A549 (cell line): ENCODE results near the gene PDK3.

Source experiments
- EHF ChIP-seq: fragments of 250-450 bp; sonication (Bioruptor Pico); IDR thresholded peaks from 2 replicates; pipeline ENCODE4 v1.5.0; 2020; ENCODE audit warnings: mild to moderate bottlenecking
- EP300 ChIP-seq, 2 experiments: fragments of >200 bp; sonication (Bioruptor Twin); formaldehyde crosslinking; IDR thresholded peaks; 2 replicates in 1 of 2; 3 replicates in 1 of 2; pipeline ENCODE4 v1.6.1; 2016 to 2017
- ESRRA ChIP-seq: fragments of 150-350 bp; IDR thresholded peaks from 2 replicates; pipeline ENCODE4 v1.6.1; 2014; ENCODE audit warnings: mild to moderate bottlenecking, low read length, borderline replicate concordance
- JUNB ChIP-seq: fragments of >200 bp; sonication (Bioruptor Twin); formaldehyde crosslinking; IDR thresholded peaks from 2 replicates; pipeline ENCODE4 v1.6.1; 2016
- POLR2A ChIP-seq: IDR thresholded peaks from 2 replicates; pipeline ENCODE4 v1.6.1; 2012; ENCODE audit warnings: mild to moderate bottlenecking, low read length
- REST ChIP-seq: fragments of 200-600 bp; sonication (generic); IDR thresholded peaks from 2 replicates; pipeline ENCODE4 v1.6.1; 2016; ENCODE audit warnings: antibody characterized with exemption, mild to moderate bottlenecking, moderate library complexity
- SMC3 ChIP-seq: fragments of >200 bp; sonication (Bioruptor Twin); formaldehyde crosslinking; IDR thresholded peaks from 3 replicates; pipeline ENCODE4 v1.6.1; 2018; ENCODE audit warnings: inconsistent platforms
- USF2 ChIP-seq: fragments of 450-650 bp; IDR thresholded peaks from 2 replicates; pipeline ENCODE4 v1.6.1; 2014; ENCODE audit warnings: antibody characterized with exemption
- TF ChIP-seq, protein P1 (sequence below): IDR thresholded peaks from 2 replicates; pipeline ENCODE4 v1.6.1; 2012
- TF ChIP-seq, protein P2 (sequence below): fragments of >200 bp; sonication (Bioruptor Twin); formaldehyde crosslinking; IDR thresholded peaks from 3 replicates; pipeline ENCODE4 v1.5.1; 2016
- TF ChIP-seq, protein P3 (sequence below): fragments of 250-450 bp; sonication (Bioruptor Pico); IDR thresholded peaks from 2 replicates; pipeline ENCODE4 v1.5.0; 2021; ENCODE audit warnings: mild to moderate bottlenecking, moderate library complexity, borderline replicate concordance

DNA sequence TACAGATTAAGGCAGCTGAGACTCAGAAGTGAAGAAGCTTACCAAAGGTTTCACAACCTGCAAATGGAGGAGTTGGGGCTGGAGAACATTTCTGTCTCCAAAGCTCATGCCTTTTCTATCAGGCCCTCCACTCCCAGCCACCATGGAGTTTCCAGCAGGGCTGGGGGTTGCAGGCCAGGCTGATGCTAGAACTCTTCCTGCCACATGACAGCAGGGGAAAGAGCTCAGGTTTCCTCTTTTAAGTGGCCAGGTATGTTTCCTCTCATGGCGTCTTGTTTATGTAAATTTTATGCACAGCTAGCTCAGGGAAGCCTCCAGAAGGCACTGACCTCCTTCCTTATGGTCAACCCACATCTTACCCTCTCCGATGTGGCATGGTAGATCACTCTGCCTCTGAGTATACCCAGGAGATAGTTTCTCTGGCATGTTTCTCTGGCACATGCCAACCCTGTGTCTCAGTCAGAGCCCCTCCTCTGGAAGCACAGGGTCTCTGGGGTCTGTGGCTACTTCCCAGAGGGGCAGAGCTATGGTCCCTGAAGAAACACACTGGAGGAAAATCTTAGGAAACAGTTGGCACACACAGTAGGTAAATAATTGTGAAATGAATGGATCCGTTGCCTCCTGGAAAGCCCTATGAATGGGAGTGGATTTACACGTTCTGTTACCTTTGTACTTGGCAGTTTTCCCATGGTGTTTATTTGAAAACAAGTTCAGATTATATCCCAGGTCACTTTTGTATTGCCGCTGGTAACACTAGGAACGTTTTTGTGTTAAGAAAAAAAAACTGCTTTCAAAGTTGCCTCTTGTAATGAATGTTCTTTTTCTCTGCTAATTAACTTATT, 28.9 kb downstream of the PDK3 start:
- TF ChIP-seq, protein P1, sequence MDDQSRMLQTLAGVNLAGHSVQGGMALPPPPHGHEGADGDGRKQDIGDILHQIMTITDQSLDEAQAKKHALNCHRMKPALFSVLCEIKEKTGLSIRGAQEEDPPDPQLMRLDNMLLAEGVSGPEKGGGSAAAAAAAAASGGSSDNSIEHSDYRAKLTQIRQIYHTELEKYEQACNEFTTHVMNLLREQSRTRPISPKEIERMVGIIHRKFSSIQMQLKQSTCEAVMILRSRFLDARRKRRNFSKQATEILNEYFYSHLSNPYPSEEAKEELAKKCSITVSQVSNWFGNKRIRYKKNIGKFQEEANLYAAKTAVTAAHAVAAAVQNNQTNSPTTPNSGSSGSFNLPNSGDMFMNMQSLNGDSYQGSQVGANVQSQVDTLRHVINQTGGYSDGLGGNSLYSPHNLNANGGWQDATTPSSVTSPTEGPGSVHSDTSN, result no peak
- TF ChIP-seq SMC3 (no peak), REST (no peak), EHF (CRISPR knock-in tag) (no peak), JUNB (no peak), ESRRA (no peak), POLR2A (no peak), EP300 (IDR thresholded peaks at IDR 0.05) (no peak), USF2 (no peak)
- TF ChIP-seq, protein P2, sequence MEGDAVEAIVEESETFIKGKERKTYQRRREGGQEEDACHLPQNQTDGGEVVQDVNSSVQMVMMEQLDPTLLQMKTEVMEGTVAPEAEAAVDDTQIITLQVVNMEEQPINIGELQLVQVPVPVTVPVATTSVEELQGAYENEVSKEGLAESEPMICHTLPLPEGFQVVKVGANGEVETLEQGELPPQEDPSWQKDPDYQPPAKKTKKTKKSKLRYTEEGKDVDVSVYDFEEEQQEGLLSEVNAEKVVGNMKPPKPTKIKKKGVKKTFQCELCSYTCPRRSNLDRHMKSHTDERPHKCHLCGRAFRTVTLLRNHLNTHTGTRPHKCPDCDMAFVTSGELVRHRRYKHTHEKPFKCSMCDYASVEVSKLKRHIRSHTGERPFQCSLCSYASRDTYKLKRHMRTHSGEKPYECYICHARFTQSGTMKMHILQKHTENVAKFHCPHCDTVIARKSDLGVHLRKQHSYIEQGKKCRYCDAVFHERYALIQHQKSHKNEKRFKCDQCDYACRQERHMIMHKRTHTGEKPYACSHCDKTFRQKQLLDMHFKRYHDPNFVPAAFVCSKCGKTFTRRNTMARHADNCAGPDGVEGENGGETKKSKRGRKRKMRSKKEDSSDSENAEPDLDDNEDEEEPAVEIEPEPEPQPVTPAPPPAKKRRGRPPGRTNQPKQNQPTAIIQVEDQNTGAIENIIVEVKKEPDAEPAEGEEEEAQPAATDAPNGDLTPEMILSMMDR, result no peak
- TF ChIP-seq, protein P3, sequence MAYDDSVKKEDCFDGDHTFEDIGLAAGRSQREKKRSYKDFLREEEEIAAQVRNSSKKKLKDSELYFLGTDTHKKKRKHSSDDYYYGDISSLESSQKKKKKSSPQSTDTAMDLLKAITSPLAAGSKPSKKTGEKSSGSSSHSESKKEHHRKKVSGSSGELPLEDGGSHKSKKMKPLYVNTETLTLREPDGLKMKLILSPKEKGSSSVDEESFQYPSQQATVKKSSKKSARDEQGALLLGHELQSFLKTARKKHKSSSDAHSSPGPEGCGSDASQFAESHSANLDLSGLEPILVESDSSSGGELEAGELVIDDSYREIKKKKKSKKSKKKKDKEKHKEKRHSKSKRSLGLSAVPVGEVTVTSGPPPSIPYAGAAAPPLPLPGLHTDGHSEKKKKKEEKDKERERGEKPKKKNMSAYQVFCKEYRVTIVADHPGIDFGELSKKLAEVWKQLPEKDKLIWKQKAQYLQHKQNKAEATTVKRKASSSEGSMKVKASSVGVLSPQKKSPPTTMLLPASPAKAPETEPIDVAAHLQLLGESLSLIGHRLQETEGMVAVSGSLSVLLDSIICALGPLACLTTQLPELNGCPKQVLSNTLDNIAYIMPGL (CRISPR knock-in tag), result no peak
